ENCODE data around the gene NIPAL4. TPM values are rescaled to one million over a fixed set of nuclear protein-coding genes. Genes with fewer than 3 reads are reported as not detected.

The NIPAL4 gene
- polyA plus RNA-seq, 1 donor from 2014 or later = not detected

DNA sequence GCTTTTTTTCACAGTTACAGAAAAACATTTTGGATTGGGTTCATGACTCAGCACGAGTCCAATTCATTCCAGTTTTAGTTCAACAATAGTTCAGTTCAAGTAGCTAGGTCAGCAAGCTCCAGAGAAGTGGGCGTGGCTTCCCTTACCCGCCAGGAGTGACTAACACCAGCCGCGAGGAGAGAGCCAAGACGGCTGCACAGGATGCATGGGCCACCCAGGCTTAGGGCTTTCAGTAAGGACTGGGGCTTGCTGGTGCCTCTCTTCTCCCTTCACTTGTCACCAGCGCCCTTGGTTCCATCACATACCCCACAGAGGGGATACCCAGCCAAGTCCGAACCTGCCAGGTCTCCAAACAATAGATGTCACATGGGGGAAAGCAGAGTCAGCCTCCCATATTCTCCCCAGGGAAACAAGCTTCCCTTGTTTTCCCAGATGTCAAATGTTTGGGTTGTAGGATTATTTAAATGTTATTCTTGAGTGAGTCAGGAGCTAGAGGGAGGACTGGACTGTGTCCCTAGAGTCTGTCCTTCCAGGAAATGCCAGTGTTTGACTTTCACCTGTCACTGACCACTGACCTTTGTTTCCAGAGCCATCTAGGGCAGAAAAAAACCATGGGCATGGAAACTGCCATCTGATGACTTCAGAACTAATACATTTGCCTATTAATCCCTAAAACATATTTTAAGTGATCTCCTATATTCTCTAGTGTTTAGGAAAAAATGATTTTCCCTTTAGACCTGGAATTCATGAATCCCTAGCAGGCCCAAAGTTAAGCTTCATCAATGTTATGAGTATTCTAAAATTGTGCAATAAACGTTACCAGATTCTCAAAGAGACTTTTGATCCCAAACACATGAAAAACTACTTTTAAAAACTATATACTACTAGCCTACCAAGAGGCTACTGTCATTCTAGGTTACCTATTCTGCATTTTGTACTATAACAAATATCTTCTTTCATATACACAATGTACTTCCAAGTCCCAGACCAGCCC is 51.9 kb downstream of the NIPAL4 start:
- Histone ChIP-seq H4K20me1 (ENCODE audit: insufficient read depth) (no peaks in the 10 kb centered on the region), H3K9me3 (ENCODE audit: low read length) (no peaks in the 10 kb centered on the region), H3K27ac (ENCODE audit: low read length) (no peak overlapping the region), H3K4me3 (ENCODE audit: low read length) (no peak overlapping the region), H3F3A (ENCODE audit: insufficient read depth, low read length, poor library complexity, severe bottlenecking) (no peaks in the 10 kb centered on the region), H3K9me2 (ENCODE audit: insufficient read depth, low read length) (no peaks in the 10 kb centered on the region), H3K4me2 (ENCODE audit: low read length) (no peak overlapping the region), H3K79me2 (replicated peaks; ENCODE audit: insufficient read depth, low read length) (no peaks in the 10 kb centered on the region), H3K9ac (ENCODE audit: low read length) (no peak overlapping the region), H2AFZ (ENCODE audit: low read depth, low read length) (no peak overlapping the region), H3K36me3 (ENCODE audit: insufficient read depth, low read length) (peaks cover 13% of the 10 kb centered on the region), H3K27me3 (ENCODE audit: insufficient read depth, low read depth, low read length) (no peaks in the 10 kb centered on the region)
- TF ChIP-seq RAD21 (conservative IDR thresholded peaks at IDR 0.05) (no peak), MXI1 (conservative IDR thresholded peaks at IDR 0.05; ENCODE audit: poor library complexity, severe bottlenecking) (no peak), SMC3 (conservative IDR thresholded peaks at IDR 0.05; ENCODE audit: poor library complexity) (no peak), REST (IDR thresholded peaks at IDR 0.05; ENCODE audit: borderline replicate concordance) (no peak), POLR2AphosphoS5 (IDR thresholded peaks at IDR 0.05) (no peak), EP300 (conservative IDR thresholded peaks at IDR 0.05; ENCODE audit: poor library complexity, severe bottlenecking) (no peak), TAF1 (IDR thresholded peaks at IDR 0.05; ENCODE audit: low read depth) (no peak), CTCF (IDR thresholded peaks at IDR 0.05; ENCODE audit: poor library complexity, severe bottlenecking) (no peak), EZH2 (IDR thresholded peaks at IDR 0.05; ENCODE audit: borderline replicate concordance, insufficient read depth, low read length, poor library complexity, severe bottlenecking) (no peak)

DNA sequence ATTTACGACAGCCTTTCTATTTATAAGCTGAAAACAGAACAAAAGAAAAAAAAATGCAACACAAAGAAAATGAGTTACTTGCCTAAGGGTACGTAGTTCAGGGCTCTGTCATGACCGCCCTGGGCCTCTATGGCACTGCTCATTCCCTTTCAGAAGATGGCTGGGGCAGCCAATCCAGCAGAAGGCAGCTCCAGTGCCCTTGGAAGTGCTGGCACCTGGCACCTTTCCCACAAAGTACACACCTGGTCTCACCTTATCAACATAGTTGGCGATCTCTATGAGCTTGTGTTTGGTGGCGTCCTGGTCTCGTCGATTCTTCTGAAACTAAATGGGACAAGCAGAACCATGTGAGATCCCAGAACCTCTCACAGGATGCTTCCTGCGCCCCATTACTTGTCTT is 53.2 kb downstream of the NIPAL4 start:
- H3K27me3 ChIP-seq (ENCODE audit: insufficient read depth, low read depth, low read length) = no peaks in the 10 kb centered on the region
- H3K9me3 ChIP-seq (ENCODE audit: low read length) = no peaks in the 10 kb centered on the region
- no peak overlapping the region for H3K27ac ChIP-seq (ENCODE audit: low read length)
- TF ChIP-seq POLR2AphosphoS5 (IDR thresholded peaks at IDR 0.05) = no peak
- TF ChIP-seq TAF1 (IDR thresholded peaks at IDR 0.05; ENCODE audit: low read depth) = no peak
- no peak for TF ChIP-seq CTCF (IDR thresholded peaks at IDR 0.05; ENCODE audit: poor library complexity, severe bottlenecking)
- TF ChIP-seq SMC3 (conservative IDR thresholded peaks at IDR 0.05; ENCODE audit: poor library complexity) = no peak
- TF ChIP-seq MXI1 (conservative IDR thresholded peaks at IDR 0.05; ENCODE audit: poor library complexity, severe bottlenecking) = no peak
- no peak for TF ChIP-seq RAD21 (conservative IDR thresholded peaks at IDR 0.05)
- no peak for TF ChIP-seq EP300 (conservative IDR thresholded peaks at IDR 0.05; ENCODE audit: poor library complexity, severe bottlenecking)
- TF ChIP-seq EZH2 (IDR thresholded peaks at IDR 0.05; ENCODE audit: borderline replicate concordance, insufficient read depth, low read length, poor library complexity, severe bottlenecking) = no peak
- no peak for TF ChIP-seq REST (IDR thresholded peaks at IDR 0.05; ENCODE audit: borderline replicate concordance)
- H3K4me2 ChIP-seq (ENCODE audit: low read length) = no peak overlapping the region
- H2AFZ ChIP-seq (ENCODE audit: low read depth, low read length) = no peak overlapping the region
- H4K20me1 ChIP-seq (ENCODE audit: insufficient read depth) = no peaks in the 10 kb centered on the region
- H3K9ac ChIP-seq (ENCODE audit: low read length) = no peak overlapping the region
- no peak overlapping the region for H3K4me3 ChIP-seq (ENCODE audit: low read length)
- no peaks in the 10 kb centered on the region for H3K79me2 ChIP-seq (replicated peaks; ENCODE audit: insufficient read depth, low read length)
- no peaks in the 10 kb centered on the region for H3K9me2 ChIP-seq (ENCODE audit: insufficient read depth, low read length)
- H3K36me3 ChIP-seq (ENCODE audit: insufficient read depth, low read length) = peaks cover 12% of the 10 kb centered on the region
- no peaks in the 10 kb centered on the region for H3F3A ChIP-seq (ENCODE audit: insufficient read depth, low read length, poor library complexity, severe bottlenecking)
